ENCODE results near the gene GHRL.

The GHRL gene

DNA sequence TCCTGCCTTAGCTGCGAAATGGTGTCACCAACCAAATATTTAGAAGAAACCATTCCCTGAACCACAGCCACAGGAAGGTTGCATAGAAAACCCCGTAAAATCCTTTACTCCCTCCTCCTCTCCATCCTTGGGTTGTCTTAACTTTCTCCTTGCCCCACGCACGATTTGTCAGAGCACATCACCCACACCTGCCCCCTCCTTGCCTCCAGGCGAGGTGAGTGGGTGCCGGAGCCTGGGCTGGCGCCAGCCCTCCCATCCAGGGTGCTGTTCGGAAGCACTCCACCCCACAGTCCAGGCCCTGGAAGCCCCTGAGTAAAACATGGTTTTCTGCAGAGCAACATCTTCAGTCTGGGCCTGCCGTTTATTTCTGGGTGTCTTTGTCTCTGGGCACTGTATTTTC, 3.7 kb downstream of the GHRL start:
- no peak overlapping the region for H3K4ac ChIP-seq (ENCODE audit: low read depth in 1 of 2, low read length in 2 of 2)
- H4K91ac ChIP-seq (ENCODE audit: low read length): no peak overlapping the region
- no peak overlapping the region for H3K4me2 ChIP-seq (ENCODE audit: low read length, poor library complexity, severe bottlenecking)
- H3K27me3 ChIP-seq (ENCODE audit: control insufficient read depth in 1 of 2, insufficient read depth in 1 of 2, low read length in 2 of 2): no peaks in the 10 kb centered on the region
- no peak overlapping the region for H2AK5ac ChIP-seq (ENCODE audit: low read length, severe bottlenecking)
- peaks cover 22% of the 10 kb centered on the region for H3K4me1 ChIP-seq (ENCODE audit: control insufficient read depth, insufficient read depth, low read depth, low read length)
- H3K9ac ChIP-seq (ENCODE audit: low read length): no peak overlapping the region
- H3K23ac ChIP-seq (ENCODE audit: low read length in 2 of 2): no peak overlapping the region
- no peak overlapping the region for H2BK12ac ChIP-seq (ENCODE audit: low read length in 2 of 2)
- no peak for DNase-seq
- no peak overlapping the region for H3K27ac ChIP-seq (ENCODE audit: low read length, poor library complexity, severe bottlenecking)
- H3K36me3 ChIP-seq (ENCODE audit: control insufficient read depth in 1 of 2, insufficient read depth in 2 of 2, low read depth in 1 of 2, low read length in 2 of 2): peaks cover 69 to 71% of the 10 kb centered on the region in 2 experiments
- no peak overlapping the region for H2AFZ ChIP-seq (ENCODE audit: low read depth, low read length)
- WGBS: 98% methylated on average over 9 of the region's 9 CpGs
- no peak overlapping the region for H3K14ac ChIP-seq (ENCODE audit: low read length in 2 of 2)
- H3K18ac ChIP-seq (ENCODE audit: low read depth in 1 of 2, low read length in 2 of 2): no peak overlapping the region
- no peak overlapping the region for H3K4me3 ChIP-seq (ENCODE audit: insufficient read depth in 1 of 2, low read depth in 1 of 2, low read length in 2 of 2)
- H2BK5ac ChIP-seq (ENCODE audit: low read depth, low read length, poor library complexity, severe bottlenecking): no peak overlapping the region
- H2BK15ac ChIP-seq (ENCODE audit: low read depth, poor library complexity, severe bottlenecking): no peak overlapping the region
- peaks cover 27% of the 10 kb centered on the region for H3K79me1 ChIP-seq (replicated peaks; ENCODE audit: low read length, poor library complexity, severe bottlenecking)
- H4K8ac ChIP-seq (ENCODE audit: low read length): no peak overlapping the region
- no peaks in the 10 kb centered on the region for H3K9me3 ChIP-seq (ENCODE audit: control insufficient read depth, low read length)
- no peak overlapping the region for H2BK120ac ChIP-seq (ENCODE audit: low read depth, low read length)

- no peaks in the 10 kb centered on the region for H3K9me3 ChIP-seq (ENCODE audit: control insufficient read depth, low read length)
- H2AK5ac ChIP-seq (ENCODE audit: low read length, severe bottlenecking): no peak overlapping the region
- peaks cover 22% of the 10 kb centered on the region for H3K4me1 ChIP-seq (ENCODE audit: control insufficient read depth, insufficient read depth, low read depth, low read length)
- H3K18ac ChIP-seq (ENCODE audit: low read depth in 1 of 2, low read length in 2 of 2): no peak overlapping the region
- H3K36me3 ChIP-seq (ENCODE audit: control insufficient read depth in 1 of 2, insufficient read depth in 2 of 2, low read depth in 1 of 2, low read length in 2 of 2): peaks cover 71 to 72% of the 10 kb centered on the region in 2 experiments
- no peak overlapping the region for H3K4me2 ChIP-seq (ENCODE audit: low read length, poor library complexity, severe bottlenecking)
- no peak overlapping the region for H2BK12ac ChIP-seq (ENCODE audit: low read length in 2 of 2)
- H3K27me3 ChIP-seq (ENCODE audit: control insufficient read depth in 1 of 2, insufficient read depth in 1 of 2, low read length in 2 of 2): no peaks in the 10 kb centered on the region
- 89% methylated on average over 11 of the region's 11 CpGs for whole genome bisulfite sequencing
- H3K14ac ChIP-seq (ENCODE audit: low read length in 2 of 2): no peak overlapping the region
- H3K79me1 ChIP-seq (replicated peaks; ENCODE audit: low read length, poor library complexity, severe bottlenecking): peaks cover 32% of the 10 kb centered on the region
- no peak overlapping the region for H4K91ac ChIP-seq (ENCODE audit: low read length)
- H3K4me3 ChIP-seq (ENCODE audit: insufficient read depth in 1 of 2, low read depth in 1 of 2, low read length in 2 of 2): no peak overlapping the region
- H3K23ac ChIP-seq (ENCODE audit: low read length in 2 of 2): no peak overlapping the region
- no peak overlapping the region for H2BK5ac ChIP-seq (ENCODE audit: low read depth, low read length, poor library complexity, severe bottlenecking)
- no peak overlapping the region for H3K27ac ChIP-seq (ENCODE audit: low read length, poor library complexity, severe bottlenecking)
- H3K9ac ChIP-seq (ENCODE audit: low read length): no peak overlapping the region
- H2BK120ac ChIP-seq (ENCODE audit: low read depth, low read length): no peak overlapping the region
- H2AFZ ChIP-seq (ENCODE audit: low read depth, low read length): no peak overlapping the region
- no peak for DNase-seq
- no peak overlapping the region for H3K4ac ChIP-seq (ENCODE audit: low read depth in 1 of 2, low read length in 2 of 2)
- no peak overlapping the region for H2BK15ac ChIP-seq (ENCODE audit: low read depth, poor library complexity, severe bottlenecking)
- H4K8ac ChIP-seq (ENCODE audit: low read length): no peak overlapping the region
Measured at GRCh38 chr3:10288575-10288960, 4.2 kb downstream of the GHRL start.

DNA sequence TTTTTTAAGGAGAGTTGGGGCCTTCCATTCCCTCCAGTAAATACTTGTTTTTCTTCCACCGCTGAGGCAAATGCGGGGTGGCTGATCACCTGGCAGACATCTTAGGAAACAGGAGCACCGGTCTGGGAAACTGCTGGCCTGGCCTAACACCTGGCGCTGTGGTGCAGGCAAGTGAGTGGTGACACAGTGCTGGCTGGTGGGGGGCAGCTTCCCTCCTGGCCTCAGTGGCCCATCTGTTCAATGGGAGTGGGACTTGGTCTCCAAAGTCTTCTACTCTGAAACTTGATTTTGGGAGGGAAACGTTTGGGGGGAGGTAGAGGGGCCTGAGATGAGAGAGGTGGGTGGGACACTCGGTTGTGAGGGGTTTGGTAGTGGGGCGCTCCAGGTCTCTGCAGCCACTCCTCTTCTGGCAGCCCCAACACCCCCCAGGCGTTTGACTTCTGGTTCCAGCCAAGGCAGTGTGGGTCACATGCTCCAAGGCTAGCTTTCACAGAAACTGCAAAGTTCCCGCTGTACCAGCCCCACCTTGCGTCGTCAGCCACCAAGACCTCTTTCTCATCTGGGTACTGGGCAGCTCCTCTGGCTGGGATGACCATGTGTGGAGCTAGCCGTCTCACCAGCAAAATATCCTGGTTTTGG, 4.7 kb downstream of the GHRL start:
- 98% methylated on average over 10 of the region's 12 CpGs for WGBS

DNA sequence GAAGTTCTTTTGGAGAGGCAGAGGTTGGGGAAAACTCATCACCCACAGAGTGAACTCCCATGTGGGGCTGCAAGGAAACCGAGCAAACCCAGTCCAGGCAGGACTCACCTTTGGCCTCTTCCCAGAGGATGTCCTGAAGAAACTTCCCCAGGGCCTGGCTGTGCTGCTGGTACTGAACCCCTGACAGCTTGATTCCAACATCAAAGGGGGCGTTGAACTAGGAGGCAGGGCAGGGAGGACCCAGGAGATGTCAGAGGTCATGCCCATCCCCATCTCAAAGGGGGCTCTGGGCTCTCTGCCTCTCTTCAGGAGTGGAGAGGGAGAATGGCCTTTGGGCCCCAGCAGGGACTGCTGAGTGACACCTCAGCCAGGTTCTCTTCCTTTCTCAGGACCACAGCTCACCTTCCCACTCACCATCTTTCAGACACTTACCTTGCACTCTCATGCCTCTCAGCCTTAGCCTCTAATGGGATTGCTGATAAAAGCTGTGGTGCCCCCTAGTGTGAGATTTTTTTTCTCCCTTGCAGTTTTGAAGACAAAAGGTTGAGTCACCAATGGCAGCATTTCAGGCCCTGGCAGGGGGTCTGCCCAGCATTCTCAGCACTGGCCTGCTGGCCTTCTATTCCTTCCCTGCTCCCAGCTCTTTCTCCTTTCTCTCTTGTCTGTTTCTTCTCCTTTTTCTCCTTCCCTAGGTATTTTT, 6.0 kb downstream of the GHRL start:
- H4K91ac ChIP-seq (ENCODE audit: low read length): no peak overlapping the region
- H3K9ac ChIP-seq (ENCODE audit: low read length): no peak overlapping the region
- 79% methylated on average over 2 of the region's 2 CpGs for WGBS
- peaks cover 29% of the 10 kb centered on the region for H3K79me1 ChIP-seq (replicated peaks; ENCODE audit: low read length, poor library complexity, severe bottlenecking)
- H3K9me3 ChIP-seq (ENCODE audit: control insufficient read depth, low read length): no peaks in the 10 kb centered on the region
- peak; percentile 64 for DNase-seq
- no peak overlapping the region for H3K4ac ChIP-seq (ENCODE audit: low read depth in 1 of 2, low read length in 2 of 2)
- H3K14ac ChIP-seq (ENCODE audit: low read length in 2 of 2): no peak overlapping the region
- H3K4me2 ChIP-seq (ENCODE audit: low read length, poor library complexity, severe bottlenecking): no peak overlapping the region
- no peak overlapping the region for H2AFZ ChIP-seq (ENCODE audit: low read depth, low read length)
- no peak overlapping the region for H4K8ac ChIP-seq (ENCODE audit: low read length)
- H3K18ac ChIP-seq (ENCODE audit: low read depth in 1 of 2, low read length in 2 of 2): no peak overlapping the region
- H3K4me1 ChIP-seq (ENCODE audit: control insufficient read depth, insufficient read depth, low read depth, low read length): peaks cover 22% of the 10 kb centered on the region
- peaks cover 64 to 68% of the 10 kb centered on the region in 2 experiments for H3K36me3 ChIP-seq (ENCODE audit: control insufficient read depth in 1 of 2, insufficient read depth in 2 of 2, low read depth in 1 of 2, low read length in 2 of 2)
- H2AK5ac ChIP-seq (ENCODE audit: low read length, severe bottlenecking): peak overlapping the region; percentile 57
- no peak overlapping the region for H3K23ac ChIP-seq (ENCODE audit: low read length in 2 of 2)
- H2BK15ac ChIP-seq (ENCODE audit: low read depth, poor library complexity, severe bottlenecking): no peak overlapping the region
- H2BK5ac ChIP-seq (ENCODE audit: low read depth, low read length, poor library complexity, severe bottlenecking): no peak overlapping the region
- H3K27me3 ChIP-seq (ENCODE audit: control insufficient read depth in 1 of 2, insufficient read depth in 1 of 2, low read length in 2 of 2): no peaks in the 10 kb centered on the region
- H2BK12ac ChIP-seq (ENCODE audit: low read length in 2 of 2): no peak overlapping the region
- H3K4me3 ChIP-seq (ENCODE audit: insufficient read depth in 1 of 2, low read depth in 1 of 2, low read length in 2 of 2): no peak overlapping the region
- H3K27ac ChIP-seq (ENCODE audit: low read length, poor library complexity, severe bottlenecking): no peak overlapping the region
- H2BK120ac ChIP-seq (ENCODE audit: low read depth, low read length): no peak overlapping the region

More for the DNA sequence above, 4.7 kb downstream of the GHRL start:
- Histone ChIP-seq H2BK15ac (ENCODE audit: low read depth, poor library complexity, severe bottlenecking) (no peak overlapping the region), H3K27ac (ENCODE audit: low read length, poor library complexity, severe bottlenecking) (no peak overlapping the region), H4K8ac (ENCODE audit: low read length) (no peak overlapping the region), H3K14ac (ENCODE audit: low read length in 2 of 2) (no peak overlapping the region), H3K9ac (ENCODE audit: low read length) (no peak overlapping the region), H3K4me2 (ENCODE audit: low read length, poor library complexity, severe bottlenecking) (no peak overlapping the region), H2BK5ac (ENCODE audit: low read depth, low read length, poor library complexity, severe bottlenecking) (no peak overlapping the region), H3K4me1 (ENCODE audit: control insufficient read depth, insufficient read depth, low read depth, low read length) (peaks cover 22% of the 10 kb centered on the region), H3K18ac (ENCODE audit: low read depth in 1 of 2, low read length in 2 of 2) (no peak overlapping the region), H3K4me3 (ENCODE audit: insufficient read depth in 1 of 2, low read depth in 1 of 2, low read length in 2 of 2) (no peak overlapping the region), H3K27me3 (ENCODE audit: control insufficient read depth in 1 of 2, insufficient read depth in 1 of 2, low read length in 2 of 2) (no peaks in the 10 kb centered on the region), H2BK12ac (ENCODE audit: low read length in 2 of 2) (no peak overlapping the region), H4K91ac (ENCODE audit: low read length) (no peak overlapping the region), H2AK5ac (ENCODE audit: low read length, severe bottlenecking) (no peak overlapping the region), H3K79me1 (replicated peaks; ENCODE audit: low read length, poor library complexity, severe bottlenecking) (peaks cover 34% of the 10 kb centered on the region), H2AFZ (ENCODE audit: low read depth, low read length) (no peak overlapping the region), H3K23ac (ENCODE audit: low read length in 2 of 2) (no peak overlapping the region), H3K9me3 (ENCODE audit: control insufficient read depth, low read length) (no peaks in the 10 kb centered on the region), H3K4ac (ENCODE audit: low read depth in 1 of 2, low read length in 2 of 2) (no peak overlapping the region), H2BK120ac (ENCODE audit: low read depth, low read length) (no peak overlapping the region), H3K36me3 (ENCODE audit: control insufficient read depth in 1 of 2, insufficient read depth in 2 of 2, low read depth in 1 of 2, low read length in 2 of 2) (peaks cover 74 to 77% of the 10 kb centered on the region in 2 experiments)
- no peak for DNase-seq
